Kidney epithelial cell (primary cell): Measurements from ENCODE around the gene ZNF442. TPM values are rescaled to one million over a fixed set of nuclear protein-coding genes. Genes with fewer than 3 reads are reported as not detected.
A peak's percentile ranks its signal among the peaks of the same experiment; 100 is the strongest.

Source experiments
- DNase-seq: peaks from one replicate; pipeline ENCODE4 v3.0.0-alpha.2; 2010; ENCODE audit warnings: low read depth
- H3K27me3 ChIP-seq: 2 replicates; pipeline ENCODE4 v1.6.0; 2011; ENCODE audit warnings: low read length; ENCODE audit not compliant: control insufficient read depth, insufficient read depth
- H3K36me3 ChIP-seq: 2 replicates; pipeline ENCODE4 v1.5.1; 2011; ENCODE audit warnings: low read length; ENCODE audit not compliant: control insufficient read depth, insufficient read depth
- H3K4me3 ChIP-seq: 2 replicates; pipeline ENCODE4 v1.5.1; 2011; ENCODE audit warnings: low read depth, mild to moderate bottlenecking, control low read depth, low read length
- CTCF ChIP-seq: IDR thresholded peaks from 2 replicates; pipeline ENCODE4 v1.5.1; 2011; ENCODE audit warnings: mild to moderate bottlenecking, moderate library complexity, low read length, control low read depth, inconsistent platforms; ENCODE audit not compliant: insufficient read depth, poor library complexity, severe bottlenecking
- total RNA-seq: library from RNA; depleted of rRNA; stranded (reverse); fragments of >200 nt; gene quantifications from 2 replicates; pipeline ENCODE4 v1.2.3, GENCODE V29; 2015

Gene ZNF442
- total RNA-seq, 1 donor from 2014 or later: 0.46 TPM

GRCh38 chr19:12350185-12350889 is 15.1 kb downstream of the ZNF442 start:
- no peak overlapping the region for H3K4me3 ChIP-seq

GRCh38 chr19:12346896-12347295 is 18.6 kb downstream of the ZNF442 start:
- no peak for DNase-seq
- Histone ChIP-seq H3K4me3 (no peak overlapping the region), H3K27me3 (no peaks in the 10 kb centered on the region), H3K36me3 (no peaks in the 10 kb centered on the region)
- TF ChIP-seq CTCF: no peak

More at GRCh38 chr19:12350185-12350889, 15.1 kb downstream of the ZNF442 start:
- TF ChIP-seq CTCF: no peak
- Histone ChIP-seq H3K27me3 (no peaks in the 10 kb centered on the region), H3K36me3 (no peaks in the 10 kb centered on the region)
- DNase-seq: no peak

GRCh38 chr19:12345197-12345596 is 20.3 kb downstream of the ZNF442 start:
- no peak for DNase-seq
- TF ChIP-seq CTCF: no peak
- no peaks in the 10 kb centered on the region for H3K36me3 ChIP-seq
- H3K4me3 ChIP-seq: no peak overlapping the region
- H3K27me3 ChIP-seq: no peaks in the 10 kb centered on the region

- no peak for TF ChIP-seq CTCF
These were observed 32.0 kb downstream of the ZNF442 start, which contains the start of gene ZNF563 for GRCh38 chr19:12333162-12334159. ZNF563 (minus strand) TSS chr19:12333633; CDS start chr19:12333482, 151 bp downstream.

GRCh38 chr19:12331211-12331941 is 34.1 kb downstream of the ZNF442 start:
- TF ChIP-seq CTCF: no peak
- no peak for DNase-seq
- Histone ChIP-seq H3K4me3 (no peak overlapping the region), H3K27me3 (no peaks in the 10 kb centered on the region), H3K36me3 (no peaks in the 10 kb centered on the region)

More at GRCh38 chr19:12333162-12334159, 32.0 kb downstream of the ZNF442 start, which contains the start of gene ZNF563:
- H3K4me3 ChIP-seq: peak within 1 kb of the TSS; percentile 68
- H3K27me3 ChIP-seq: no peaks in the 10 kb centered on the region
- DNase-seq: peak; percentile 75
- no peaks in the 10 kb centered on the region for H3K36me3 ChIP-seq
